Cardiac fibroblast (primary cell): ENCODE results near the gene URB1.
"Not testable (repeated sequence)": the region's sequence is repeated elsewhere in the genome, so short reads cannot be mapped to it uniquely, and the experiment has no call there.

Source experiments
- DNase-seq, 2 donors: peaks; one replicate each; pipeline versions ENCODE4 v3.0.0 to v3.0.0-alpha.2; 2010; ENCODE audit warnings: low read depth in 2 of 2
- H3K4me3 ChIP-seq, 2 donors: replicated peaks in 1 of 2; 1 replicate in 1 of 2; 2 replicates in 1 of 2; pipeline ENCODE4 v1.5.1; 2011; ENCODE audit warnings: low read depth in 2 of 2, low read length in 2 of 2, mild to moderate bottlenecking in 2 of 2, moderate library complexity in 1 of 2
- CTCF ChIP-seq: IDR thresholded peaks from one replicate; pipeline ENCODE4 v1.5.1; 2011; ENCODE audit warnings: low read depth, mild to moderate bottlenecking, low read length, inconsistent platforms

The URB1 gene

GRCh38 chr21:32370998-32371766 is 21.6 kb downstream of the URB1 start:
- no peak for TF ChIP-seq CTCF
- no peak overlapping the region for H3K4me3 ChIP-seq
- DNase-seq = peak; percentile 14 to 56

- not testable (repeated sequence) for H3K4me3 ChIP-seq, DNase-seq
Measured at GRCh38 chr21:32368961-32369360, 23.9 kb downstream of the URB1 start.

GRCh38 chr21:32368386-32368785 is 24.4 kb downstream of the URB1 start:
- no peak overlapping the region for H3K4me3 ChIP-seq
- no peak for DNase-seq
- TF ChIP-seq CTCF = no peak

- TF ChIP-seq CTCF = no peak
- no peak overlapping the region for H3K4me3 ChIP-seq
- peak; percentile 14 to 31 for DNase-seq
Measured at GRCh38 chr21:32367158-32367557, 25.7 kb downstream of the URB1 start.

- TF ChIP-seq CTCF = no peak
- DNase-seq = no peak
- H3K4me3 ChIP-seq = no peak overlapping the region
Measured at GRCh38 chr21:32366191-32366590, 26.6 kb downstream of the URB1 start.

- TF ChIP-seq CTCF = no peak
- H3K4me3 ChIP-seq = no peak overlapping the region
- no peak for DNase-seq
Measured at GRCh38 chr21:32364796-32365195, 28.0 kb downstream of the URB1 start.

- DNase-seq = no peak
Measured at GRCh38 chr21:32364387-32364786, 28.4 kb downstream of the URB1 start.

More at GRCh38 chr21:32364387-32364786, 28.4 kb downstream of the URB1 start:
- no peak overlapping the region for H3K4me3 ChIP-seq
- TF ChIP-seq CTCF = no peak
